C4-2B (cell line): ENCODE data around the gene EVA1C.
"Not testable (repeated sequence)": the region's sequence is repeated elsewhere in the genome, so short reads cannot be mapped to it uniquely, and the experiment has no call there.

Source experiments
- H3K27ac ChIP-seq: fragments of 450-650 bp; 2 replicates; pipeline ENCODE4 v1.5.1; 2017
- CTCF ChIP-seq: fragments of 450-650 bp; conservative IDR thresholded peaks from 2 replicates; pipeline ENCODE4 v1.5.1; 2017; ENCODE audit warnings: mild to moderate bottlenecking
- ZFX ChIP-seq: fragments of 450-650 bp; IDR thresholded peaks from 2 replicates; pipeline ENCODE4 v1.6.1; 2017

EVA1C gene

GRCh38 chr21:32548978-32549377 is 136.5 kb downstream of the EVA1C start:
- no peak overlapping the region for H3K27ac ChIP-seq
- TF ChIP-seq CTCF (no peak), ZFX (no peak)

GRCh38 chr21:32549440-32549839 is 136.9 kb downstream of the EVA1C start:
- no peak overlapping the region for H3K27ac ChIP-seq
- TF ChIP-seq ZFX (no peak), CTCF (no peak)

DNA sequence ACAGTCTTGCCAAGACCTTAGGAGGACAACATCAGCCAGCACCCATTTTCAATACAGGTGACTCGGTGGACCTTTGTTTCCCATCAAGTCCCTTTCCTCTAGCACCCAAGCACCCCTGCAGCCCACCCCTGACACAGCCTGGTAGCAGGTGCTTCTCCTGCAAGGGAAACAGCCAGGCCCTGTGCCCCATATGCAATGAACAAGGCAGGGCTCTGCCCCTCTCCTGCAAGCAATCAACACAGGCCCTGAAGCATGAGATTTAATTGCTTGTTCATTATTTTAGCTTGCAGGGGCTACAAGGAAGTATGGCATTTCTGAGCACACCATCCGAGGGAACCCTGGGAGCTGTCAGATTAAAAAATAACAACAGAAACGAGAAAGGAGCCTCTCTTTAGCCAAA is 137.4 kb downstream of the EVA1C start:
- H3K27ac ChIP-seq: no peak overlapping the region
- TF ChIP-seq CTCF (no peak), ZFX (no peak)

DNA sequence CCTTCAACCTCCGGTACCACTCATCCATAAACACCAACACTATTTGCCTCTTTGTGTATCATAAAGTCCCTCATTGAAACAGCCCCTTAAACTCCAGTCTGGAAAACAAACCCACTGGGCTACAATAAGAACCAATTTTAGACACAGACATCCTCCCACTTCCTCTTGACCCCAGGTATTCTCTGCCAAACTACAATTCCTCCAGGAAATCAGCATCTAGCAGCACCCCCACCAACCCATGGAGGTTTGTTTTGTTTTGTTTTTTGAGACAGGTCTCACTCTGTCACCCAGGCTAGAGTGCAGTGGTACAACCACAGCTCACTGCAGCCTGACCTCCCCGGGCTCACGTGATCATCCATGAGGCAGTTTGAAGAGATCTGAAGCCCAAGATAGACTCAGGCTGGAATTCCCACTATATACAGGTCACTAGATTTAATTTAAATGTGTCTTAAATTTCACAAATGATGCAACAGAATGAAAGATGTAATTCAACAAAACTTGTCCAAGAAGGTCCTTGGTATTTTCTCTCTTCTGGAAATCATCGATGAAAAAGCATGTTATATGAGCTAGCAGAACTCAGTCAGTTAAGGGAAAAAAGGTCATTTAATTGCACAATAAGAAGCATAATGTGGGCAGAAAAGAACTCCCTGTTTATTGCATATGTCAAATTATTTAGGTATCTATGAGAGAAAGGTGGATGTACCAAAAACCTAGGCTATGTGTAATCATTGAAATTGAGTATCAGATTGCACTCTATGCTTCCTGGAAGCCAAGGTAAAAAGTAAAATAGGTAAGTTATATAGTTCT is 142.5 kb downstream of the EVA1C start:
- TF ChIP-seq CTCF (no peak), ZFX (no peak)
- no peak overlapping the region for H3K27ac ChIP-seq

DNA sequence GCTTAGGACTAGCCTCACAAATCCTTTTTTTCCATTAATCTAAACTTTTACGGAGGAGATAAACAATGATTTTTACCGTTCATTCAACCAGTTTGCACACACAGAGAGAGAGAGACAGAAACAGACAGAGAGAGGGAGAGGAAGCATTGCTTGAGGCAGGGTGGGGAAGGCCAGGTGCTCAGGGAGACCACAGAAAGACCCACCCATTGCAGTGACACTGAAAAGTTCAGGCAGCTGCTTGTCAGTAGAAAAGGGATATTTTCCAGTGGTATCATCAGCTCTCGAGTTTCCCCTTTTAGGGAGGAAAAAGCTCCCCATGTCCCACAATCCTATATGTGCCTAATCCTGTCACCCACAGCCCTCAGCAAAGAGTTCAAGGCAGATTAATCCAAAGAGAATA is 145.6 kb downstream of the EVA1C start:
- no peak overlapping the region for H3K27ac ChIP-seq
- no peak for TF ChIP-seq ZFX
- TF ChIP-seq CTCF: no peak

GRCh38 chr21:32559006-32559610 is 146.6 kb downstream of the EVA1C start:
- TF ChIP-seq CTCF (no peak), ZFX (no peak)
- H3K27ac ChIP-seq: no peak overlapping the region

DNA sequence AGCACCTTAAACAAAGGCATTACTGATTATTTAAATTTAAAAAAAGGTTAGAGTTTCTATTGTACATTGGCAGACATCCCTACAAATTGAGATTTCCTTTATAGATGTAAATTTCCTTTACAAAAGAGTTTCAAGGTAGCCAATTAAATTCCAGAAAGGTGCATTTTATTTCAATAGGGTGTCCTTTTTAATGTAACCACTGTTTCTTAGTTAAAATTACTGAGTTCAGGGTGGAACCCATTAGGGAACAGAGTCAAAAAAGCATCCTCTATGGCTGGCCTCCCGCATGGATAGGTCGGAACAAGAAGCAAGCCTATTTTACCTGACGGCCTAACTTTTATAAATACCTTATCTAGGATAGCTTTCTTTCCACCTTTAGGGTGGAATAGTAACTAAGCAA is 148.4 kb downstream of the EVA1C start:
- TF ChIP-seq CTCF: no peak
- TF ChIP-seq ZFX: no peak
- H3K27ac ChIP-seq: no peak overlapping the region

DNA sequence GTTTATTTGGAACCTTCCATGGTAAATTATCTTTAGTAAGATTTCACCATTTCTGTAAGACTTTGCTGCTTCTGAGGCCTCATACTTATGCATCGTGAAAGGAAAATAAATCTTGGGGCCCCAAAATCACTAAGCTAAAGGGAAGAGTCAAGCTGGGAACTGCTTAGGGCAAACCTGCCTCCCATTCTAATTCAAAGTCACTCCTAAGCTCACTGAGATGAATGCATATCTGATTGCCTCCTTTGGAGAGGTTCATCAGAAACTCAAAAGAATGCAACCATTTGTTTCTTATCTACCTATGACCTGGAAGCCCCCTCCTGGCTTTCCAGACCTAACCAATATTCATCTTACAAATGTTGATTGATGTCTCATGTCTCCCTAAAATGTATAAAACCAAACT is 149.0 kb downstream of the EVA1C start:
- H3K27ac ChIP-seq: not testable (repeated sequence)
